Activated naive CD4-positive, alpha-beta T cell treated with anti-CD3 and anti-CD28 coated beads, Interleukin-2, amount 10 ng/mL, durations not matched to agents 5 hours and 36 hours (primary cell): ENCODE results near the gene PILRA. TPM values are rescaled to one million over a fixed set of nuclear protein-coding genes. Genes with fewer than 3 reads are reported as not detected.

ENCODE experiments used
- total RNA-seq, 2 experiments: library from RNA; stranded (reverse); gene quantifications; one replicate each; pipeline ENCODE4 v1.2.3, GENCODE V29; 2021

Gene PILRA
- 1 to 10 TPM; 2.6 to 3.9 TPM for total RNA-seq

GRCh38 chr7:100373261-100373831 lies at the start of gene PILRA:
TSS of gene PILRA (plus strand) at chr7:100373487. CDS start at chr7:100373657, 170 bp downstream.

GRCh38 chr7:100358027-100358856 lies 15.0 kb upstream of the PILRA start, which contains the start of gene PILRB:
TSS of gene PILRB (plus strand) at chr7:100358117. CDS start at chr7:100358303, 186 bp downstream.

GRCh38 chr7:100428199-100428966 lies 55.1 kb downstream of the PILRA start, which contains the start of gene ZCWPW1:
TSS of gene ZCWPW1 (minus strand) at chr7:100428703. CDS start at chr7:100420649, 8,054 bp downstream.

GRCh38 chr7:100429637-100430492 lies 56.6 kb downstream of the PILRA start, which contains the start of gene MEPCE:
TSS of gene MEPCE (plus strand) at chr7:100429831. CDS start at chr7:100430019, 188 bp downstream.

Other genes starting within 250 kb of the PILRA start
- gene MBLAC1, start 246.5 kb upstream of the PILRA start, total RNA-seq, result 1 to 10 TPM; 3.0 to 4.3 TPM
- gene LAMTOR4, start 224.6 kb upstream of the PILRA start, total RNA-seq, result 100 to 1,000 TPM; 170 to 180 TPM
- 10 to 100 TPM; 52.0 to 52.2 TPM for gene TRAPPC14, start 214.8 kb upstream of the PILRA start, total RNA-seq
- 10 to 100 TPM; 14.8 to 14.9 TPM for gene GAL3ST4, start 204.9 kb upstream of the PILRA start, total RNA-seq
- gene GPC2, start 196.1 kb upstream of the PILRA start, total RNA-seq, result 10 to 100 TPM; 15.6 to 15.7 TPM
- gene STAG3, start 195.6 kb upstream of the PILRA start, total RNA-seq, result 10 to 100 TPM; 15.7 to 16.1 TPM
- gene PVRIG, start 153.5 kb upstream of the PILRA start, total RNA-seq, result 10 to 100 TPM; 70.9 to 72.5 TPM
- gene SPDYE3, start 65.8 kb upstream of the PILRA start, total RNA-seq, result not detected
- 10 to 100 TPM; 48.7 to 49.8 TPM for gene PILRB, start 15.4 kb upstream of the PILRA start, total RNA-seq
- gene ZCWPW1, start 55.2 kb downstream of the PILRA start, total RNA-seq, result 1 to 10 TPM; 2.8 to 3.6 TPM
- 10 to 100 TPM; 44.3 to 44.5 TPM for gene MEPCE, start 56.3 kb downstream of the PILRA start, total RNA-seq
- gene PPP1R35, start 63.0 kb downstream of the PILRA start, total RNA-seq, result 10 to 100 TPM; 70.7 to 79.2 TPM
- gene SPACDR, start 90.8 kb downstream of the PILRA start, total RNA-seq, result 1 to 10 TPM; 2.3 to 3.9 TPM
- gene TSC22D4, start 105.7 kb downstream of the PILRA start, total RNA-seq, result 100 to 1,000 TPM; 117 TPM
- under 1 TPM; 0.19 to 0.20 TPM for gene NYAP1, start 110.4 kb downstream of the PILRA start, total RNA-seq
- 10 to 100 TPM; 28.8 to 32.7 TPM for gene AGFG2, start 165.7 kb downstream of the PILRA start, total RNA-seq
- 10 to 100 TPM; 37.0 to 41.5 TPM for gene SAP25, start 200.4 kb downstream of the PILRA start, total RNA-seq
- gene LRCH4, start 212.6 kb downstream of the PILRA start, total RNA-seq, result 100 to 1,000 TPM; 233 to 238 TPM
- gene FBXO24, start 212.8 kb downstream of the PILRA start, total RNA-seq, result 1 to 10 TPM in 1 of 2 experiments, under 1 TPM in 1; 0.86 to 1.5 TPM
- gene PCOLCE, start 228.9 kb downstream of the PILRA start, total RNA-seq, result 10 to 100 TPM; 16.6 to 17.4 TPM
- 10 to 100 TPM; 60.7 to 60.8 TPM for gene MOSPD3, start 239.1 kb downstream of the PILRA start, total RNA-seq